OCI-LY1 (cell line): ENCODE results near the gene CLRN3.

Source experiments
- H2AFZ ChIP-seq: fragments of 200-600 bp; sonication (generic), shearing (Covaris generic); 2 replicates; pipeline ENCODE4 v1.6.0; 2014; ENCODE audit warnings: antibody characterized with exemption, mild to moderate bottlenecking, low read length
- H3F3A ChIP-seq: fragments of 200-600 bp; sonication (generic), shearing (Covaris generic); 2 replicates; pipeline ENCODE4 v1.6.0; 2014; ENCODE audit warnings: mild to moderate bottlenecking, antibody characterized with exemption, low read length, moderate library complexity; ENCODE audit not compliant: insufficient read depth
- H3K27ac ChIP-seq: fragments of 200-600 bp; sonication (generic); 2 replicates; pipeline ENCODE4 v1.5.1; 2014; ENCODE audit warnings: low read length, mixed run types, mild to moderate bottlenecking, low read depth; ENCODE audit not compliant: poor library complexity, severe bottlenecking
- H3K27me3 ChIP-seq: fragments of 200-600 bp; sonication (generic); 2 replicates; pipeline ENCODE4 v1.6.0; 2014; ENCODE audit warnings: antibody characterized with exemption, mild to moderate bottlenecking, low read length, moderate library complexity; ENCODE audit not compliant: insufficient read depth
- H3K36me3 ChIP-seq: fragments of 200-600 bp; sonication (generic); 2 replicates; pipeline ENCODE4 v1.6.1; 2014; ENCODE audit warnings: mild to moderate bottlenecking, antibody characterized with exemption, low read length, moderate library complexity, mixed read lengths; ENCODE audit not compliant: insufficient read depth
- H3K4me1 ChIP-seq: fragments of 200-600 bp; sonication (generic); 2 replicates; pipeline ENCODE4 v1.5.1; 2014; ENCODE audit warnings: mild to moderate bottlenecking, low read length, moderate library complexity; ENCODE audit not compliant: insufficient read depth, severe bottlenecking
- H3K4me2 ChIP-seq: fragments of 200-600 bp; sonication (generic), shearing (Covaris generic); 2 replicates; pipeline ENCODE4 v1.6.1; 2014; ENCODE audit warnings: low read length
- H3K4me3 ChIP-seq: fragments of 200-600 bp; sonication (generic); 2 replicates; pipeline ENCODE4 v1.5.1; 2014; ENCODE audit warnings: low read length, low read depth, mild to moderate bottlenecking, mixed read lengths; ENCODE audit not compliant: poor library complexity, severe bottlenecking
- H3K79me2 ChIP-seq: fragments of 200-600 bp; shearing (Covaris generic); 2 replicates; pipeline ENCODE4 v1.6.1; 2016; ENCODE audit warnings: mixed run types, low read length, mixed read lengths; ENCODE audit not compliant: insufficient read depth
- H3K9ac ChIP-seq: fragments of 200-600 bp; sonication (generic), shearing (Covaris generic); 2 replicates; pipeline ENCODE4 v1.6.1; 2014; ENCODE audit warnings: mild to moderate bottlenecking, low read length, mixed read lengths
- H3K9me2 ChIP-seq: fragments of 200-600 bp; sonication (generic), shearing (Covaris generic); 2 replicates; pipeline ENCODE4 v1.6.1; 2014; ENCODE audit warnings: low read depth, mild to moderate bottlenecking, low read length, mixed read lengths
- H3K9me3 ChIP-seq: fragments of 200-600 bp; shearing (Covaris generic); 2 replicates; pipeline ENCODE4 v1.6.1; 2014; ENCODE audit warnings: low read length, mixed read lengths
- H4K20me1 ChIP-seq: fragments of 200-600 bp; sonication (generic), shearing (Covaris generic); 2 replicates; pipeline ENCODE4 v1.6.0; 2016; ENCODE audit warnings: mild to moderate bottlenecking, low read length; ENCODE audit not compliant: insufficient read depth
- EZH2 ChIP-seq: fragments of 200-600 bp; sonication (generic), shearing (Covaris generic); IDR thresholded peaks from 2 replicates; pipeline ENCODE4 v1.8.0; 2017; ENCODE audit warnings: borderline replicate concordance, mixed run types, mild to moderate bottlenecking, antibody characterized with exemption, low read length, moderate library complexity, mixed read lengths
- TF ChIP-seq, protein P1 (sequence below): fragments of 200-600 bp; sonication (generic), shearing (Covaris generic); IDR thresholded peaks from 2 replicates; pipeline ENCODE4 v1.5.1; 2017; ENCODE audit warnings: mild to moderate bottlenecking, antibody characterized with exemption, low read length, moderate library complexity, mixed read lengths

CLRN3 gene

GRCh38 chr10:127851661-127852194, 41.0 kb downstream of the CLRN3 start:
- no peak overlapping the region for H2AFZ ChIP-seq
- H3K27ac ChIP-seq: no peak overlapping the region
- H3K9me2 ChIP-seq: no peaks in the 10 kb centered on the region
- no peak overlapping the region for H3K9ac ChIP-seq
- no peak overlapping the region for H3K4me3 ChIP-seq
- H3K36me3 ChIP-seq: no peaks in the 10 kb centered on the region
- no peaks in the 10 kb centered on the region for H3K79me2 ChIP-seq
- H3K4me1 ChIP-seq: peaks cover 10% of the 10 kb centered on the region
- H3K9me3 ChIP-seq: no peaks in the 10 kb centered on the region
- no peaks in the 10 kb centered on the region for H3K27me3 ChIP-seq
- no peak overlapping the region for H3K4me2 ChIP-seq
- H4K20me1 ChIP-seq: no peaks in the 10 kb centered on the region
- TF ChIP-seq, protein P1, sequence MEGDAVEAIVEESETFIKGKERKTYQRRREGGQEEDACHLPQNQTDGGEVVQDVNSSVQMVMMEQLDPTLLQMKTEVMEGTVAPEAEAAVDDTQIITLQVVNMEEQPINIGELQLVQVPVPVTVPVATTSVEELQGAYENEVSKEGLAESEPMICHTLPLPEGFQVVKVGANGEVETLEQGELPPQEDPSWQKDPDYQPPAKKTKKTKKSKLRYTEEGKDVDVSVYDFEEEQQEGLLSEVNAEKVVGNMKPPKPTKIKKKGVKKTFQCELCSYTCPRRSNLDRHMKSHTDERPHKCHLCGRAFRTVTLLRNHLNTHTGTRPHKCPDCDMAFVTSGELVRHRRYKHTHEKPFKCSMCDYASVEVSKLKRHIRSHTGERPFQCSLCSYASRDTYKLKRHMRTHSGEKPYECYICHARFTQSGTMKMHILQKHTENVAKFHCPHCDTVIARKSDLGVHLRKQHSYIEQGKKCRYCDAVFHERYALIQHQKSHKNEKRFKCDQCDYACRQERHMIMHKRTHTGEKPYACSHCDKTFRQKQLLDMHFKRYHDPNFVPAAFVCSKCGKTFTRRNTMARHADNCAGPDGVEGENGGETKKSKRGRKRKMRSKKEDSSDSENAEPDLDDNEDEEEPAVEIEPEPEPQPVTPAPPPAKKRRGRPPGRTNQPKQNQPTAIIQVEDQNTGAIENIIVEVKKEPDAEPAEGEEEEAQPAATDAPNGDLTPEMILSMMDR: no peak
- TF ChIP-seq EZH2: no peak
- no peaks in the 10 kb centered on the region for H3F3A ChIP-seq

DNA sequence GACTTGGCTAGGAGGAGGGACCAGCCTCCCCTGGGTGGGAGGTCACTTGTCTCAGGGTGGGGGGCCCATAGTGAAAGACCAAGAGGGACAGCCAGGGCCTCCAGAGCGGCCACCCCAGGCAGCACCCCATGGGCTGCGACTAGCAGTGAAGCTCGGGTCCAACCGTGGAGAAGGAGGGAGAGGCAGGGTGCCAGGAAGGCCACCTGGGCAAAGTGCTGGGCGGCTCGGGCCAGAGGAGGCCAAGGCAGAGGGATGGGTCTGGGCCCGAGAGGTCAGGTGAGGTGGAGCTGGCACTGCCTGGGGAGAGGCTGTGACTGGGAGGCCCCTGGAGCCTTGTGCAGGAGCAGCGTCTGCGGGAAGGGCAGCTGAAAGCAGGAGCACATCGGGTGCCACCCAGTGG, 41.8 kb downstream of the CLRN3 start:
- no peak overlapping the region for H3K4me2 ChIP-seq
- H2AFZ ChIP-seq: no peak overlapping the region
- H3K4me1 ChIP-seq: peaks cover 10% of the 10 kb centered on the region
- no peak for TF ChIP-seq EZH2
- TF ChIP-seq, protein P1: no peak
- no peak overlapping the region for H3K27ac ChIP-seq
- H4K20me1 ChIP-seq: no peaks in the 10 kb centered on the region
- no peaks in the 10 kb centered on the region for H3F3A ChIP-seq
- H3K9ac ChIP-seq: no peak overlapping the region
- H3K36me3 ChIP-seq: no peaks in the 10 kb centered on the region
- H3K4me3 ChIP-seq: no peak overlapping the region
- H3K27me3 ChIP-seq: no peaks in the 10 kb centered on the region; the same call in 1 of the 2 replicates
- H3K9me2 ChIP-seq: no peaks in the 10 kb centered on the region
- H3K79me2 ChIP-seq: no peaks in the 10 kb centered on the region
- no peaks in the 10 kb centered on the region for H3K9me3 ChIP-seq

DNA sequence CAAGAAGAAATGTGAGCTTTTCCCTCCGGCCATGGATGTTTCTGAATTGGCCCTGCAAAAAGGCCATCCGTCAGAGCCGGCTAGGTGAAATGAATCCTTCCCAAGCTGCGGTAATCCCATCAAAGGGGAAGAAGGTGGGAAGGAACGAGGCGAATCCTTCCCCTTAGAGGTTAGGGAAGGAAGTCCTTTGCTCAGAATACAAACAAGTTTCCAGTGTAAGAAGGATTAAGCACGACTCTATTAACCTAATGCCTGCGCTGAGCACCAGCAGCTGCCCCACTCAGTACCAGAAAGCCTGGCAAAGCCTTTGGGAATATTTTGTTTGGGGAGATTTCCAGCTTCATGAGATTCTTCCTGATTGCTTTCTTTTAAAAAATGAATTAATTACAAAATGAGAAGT, 42.8 kb downstream of the CLRN3 start:
- Histone ChIP-seq H2AFZ (no peak overlapping the region), H3F3A (no peaks in the 10 kb centered on the region), H3K9me2 (no peaks in the 10 kb centered on the region), H3K79me2 (no peaks in the 10 kb centered on the region), H3K9ac (no peak overlapping the region), H3K4me2 (no peak overlapping the region), H3K9me3 (no peaks in the 10 kb centered on the region), H3K36me3 (no peaks in the 10 kb centered on the region), H3K27me3 (no peaks in the 10 kb centered on the region; the same call in 1 of the 2 replicates), H3K4me3 (no peak overlapping the region), H3K27ac (no peak overlapping the region), H3K4me1 (peaks cover 9% of the 10 kb centered on the region), H4K20me1 (no peaks in the 10 kb centered on the region)
- TF ChIP-seq EZH2: no peak
- TF ChIP-seq, protein P1: no peak
